SK-N-SH treated with all-trans-retinoic acid at 6 μM for 48 hours (cell line): ENCODE results near the gene WFDC10B.
"Not testable (repeated sequence)": the region's sequence is repeated elsewhere in the genome, so short reads cannot be mapped to it uniquely, and the experiment has no call there.

Source experiments
- ATAC-seq: fragments of 200-7000 bp; cut with Tn5 transposase; 3 replicates; pipeline ENCODE4 v1.9.1; 2020; ENCODE audit warnings: mild to moderate bottlenecking, moderate library complexity
- ARNTL ChIP-seq: fragments of 450-650 bp; formaldehyde crosslinking; IDR thresholded peaks from 2 replicates; pipeline ENCODE4 v1.5.0; 2020; ENCODE audit warnings: low read depth, mild to moderate bottlenecking, moderate library complexity, borderline replicate concordance
- BACH2 ChIP-seq: fragments of 250-450 bp; sonication (Bioruptor Pico); IDR thresholded peaks from 2 replicates; pipeline ENCODE4 v1.9.0; 2021; ENCODE audit warnings: mild to moderate bottlenecking, borderline replicate concordance
- CREB5 ChIP-seq: fragments of 250-450 bp; sonication (Bioruptor Pico); IDR thresholded peaks from 2 replicates; pipeline ENCODE4 v1.5.1; 2020; ENCODE audit warnings: low read depth, mild to moderate bottlenecking, moderate library complexity
- CSDC2 ChIP-seq: fragments of 250-450 bp; sonication (Bioruptor Pico); IDR thresholded peaks from 2 replicates; pipeline ENCODE4 v1.5.0; 2020; ENCODE audit warnings: mild to moderate bottlenecking, moderate library complexity
- CSRNP3 ChIP-seq: fragments of 250-450 bp; sonication (Bioruptor Pico); IDR thresholded peaks from 2 replicates; pipeline ENCODE4 v1.5.1; 2021; ENCODE audit warnings: mild to moderate bottlenecking, moderate library complexity
- ESRRG ChIP-seq: fragments of 250-450 bp; sonication (Bioruptor Pico); IDR thresholded peaks from 2 replicates; pipeline ENCODE4 v1.6.1; 2021; ENCODE audit warnings: mild to moderate bottlenecking
- PATZ1 ChIP-seq: fragments of 250-450 bp; sonication (Bioruptor Pico); IDR thresholded peaks from 2 replicates; pipeline ENCODE4 v1.8.0; 2020; ENCODE audit warnings: mild to moderate bottlenecking, moderate library complexity, borderline replicate concordance
- POU6F1 ChIP-seq: fragments of 250-450 bp; sonication (Bioruptor Pico); IDR thresholded peaks from 2 replicates; pipeline ENCODE4 v1.8.0; 2021; ENCODE audit warnings: low read depth, mild to moderate bottlenecking, moderate library complexity, borderline replicate concordance
- TCF4 ChIP-seq: fragments of 250-450 bp; sonication (Bioruptor Pico); IDR thresholded peaks from 2 replicates; pipeline ENCODE4 v1.8.0; 2021; ENCODE audit warnings: mild to moderate bottlenecking, moderate library complexity, borderline replicate concordance
- TOX ChIP-seq: fragments of 250-450 bp; sonication (Bioruptor Pico); IDR thresholded peaks from 2 replicates; pipeline ENCODE4 v1.8.0; 2021; ENCODE audit warnings: mild to moderate bottlenecking, moderate library complexity, borderline replicate concordance
- TSHZ2 ChIP-seq: fragments of 250-450 bp; sonication (Bioruptor Pico); IDR thresholded peaks from 2 replicates; pipeline ENCODE4 v1.5.0; 2020; ENCODE audit warnings: mild to moderate bottlenecking, moderate library complexity
- ZC3H10 ChIP-seq: fragments of 250-450 bp; sonication (Bioruptor Pico); IDR thresholded peaks from 2 replicates; pipeline ENCODE4 v1.5.1; 2021; ENCODE audit warnings: mild to moderate bottlenecking, moderate library complexity
- ZFP3 ChIP-seq: fragments of 250-450 bp; sonication (Bioruptor Pico); IDR thresholded peaks from 2 replicates; pipeline ENCODE4 v1.5.0; 2020; ENCODE audit warnings: mild to moderate bottlenecking, moderate library complexity
- ZFP30 ChIP-seq: fragments of 450-650 bp; formaldehyde crosslinking; IDR thresholded peaks from 2 replicates; pipeline ENCODE4 v1.5.0; 2022; ENCODE audit warnings: mild to moderate bottlenecking, moderate library complexity
- ZNF565 ChIP-seq: fragments of 450-650 bp; formaldehyde crosslinking; conservative IDR thresholded peaks from 2 replicates; pipeline ENCODE4 v1.5.0; 2020; ENCODE audit warnings: low read depth, mild to moderate bottlenecking, moderate library complexity
- ZNF8 ChIP-seq: fragments of 450-650 bp; formaldehyde crosslinking; IDR thresholded peaks from 2 replicates; pipeline ENCODE4 v1.5.0; 2020; ENCODE audit warnings: mild to moderate bottlenecking, moderate library complexity

Gene WFDC10B

GRCh38 chr20:45701104-45701503 lies 3.7 kb downstream of the WFDC10B start (continued):
- TF ChIP-seq ZFP30 (CRISPR knock-in tag), result no peak
- no peak for TF ChIP-seq TOX (CRISPR knock-in tag)
- no peak for TF ChIP-seq ZC3H10 (CRISPR knock-in tag)

- no peak for ATAC-seq
- TF ChIP-seq ZNF565 (CRISPR knock-in tag), result no peak
- no peak for TF ChIP-seq CSDC2
- TF ChIP-seq ZC3H10 (CRISPR knock-in tag), result no peak
Observed at GRCh38 chr20:45695496-45695895, 9.3 kb downstream of the WFDC10B start.

- not testable (repeated sequence) for ATAC-seq
Observed at GRCh38 chr20:45693346-45693745, 11.5 kb downstream of the WFDC10B start.

- TF ChIP-seq TOX (CRISPR knock-in tag) (no peak), PATZ1 (CRISPR knock-in tag) (no peak), CREB5 (CRISPR knock-in tag) (no peak)
- TF ChIP-seq, all 23 proteins: peak for 0
- no peak for ATAC-seq
Observed at GRCh38 chr20:45685896-45686295, 18.9 kb downstream of the WFDC10B start.

GRCh38 chr20:45679650-45680049 lies 25.2 kb downstream of the WFDC10B start:
- ATAC-seq, result no peak
- no peak for TF ChIP-seq TOX (CRISPR knock-in tag)
- no peak for TF ChIP-seq ZNF8 (CRISPR knock-in tag)
- TF ChIP-seq ZFP3 (CRISPR knock-in tag), result no peak
- no peak for TF ChIP-seq ZFP30 (CRISPR knock-in tag)
- no peak for TF ChIP-seq POU6F1 (CRISPR knock-in tag)
- no peak for TF ChIP-seq ARNTL (CRISPR knock-in tag)
- TF ChIP-seq TSHZ2 (CRISPR knock-in tag), result no peak
- no peak for TF ChIP-seq ESRRG (CRISPR knock-in tag)
- TF ChIP-seq CSDC2, result no peak
- no peak for TF ChIP-seq TCF4 (CRISPR knock-in tag)
- TF ChIP-seq CSRNP3 (CRISPR knock-in tag), result no peak
- TF ChIP-seq BACH2 (CRISPR knock-in tag), result no peak
- TF ChIP-seq, all 23 proteins: peak for 0
